DMS114 treated with DMSO at 0.1 percent for 48 hours (cell line): ENCODE data around the gene GMNN.
"Not testable (repeated sequence)": the region's sequence is repeated elsewhere in the genome, so short reads cannot be mapped to it uniquely, and the experiment has no call there.

Experiments
- DNase-seq: peaks from one replicate; lab custom pipeline; 2025; ENCODE audit not compliant: unreplicated experiment; lab: John Stamatoyannopoulos, UW

Gene GMNN

DNA sequence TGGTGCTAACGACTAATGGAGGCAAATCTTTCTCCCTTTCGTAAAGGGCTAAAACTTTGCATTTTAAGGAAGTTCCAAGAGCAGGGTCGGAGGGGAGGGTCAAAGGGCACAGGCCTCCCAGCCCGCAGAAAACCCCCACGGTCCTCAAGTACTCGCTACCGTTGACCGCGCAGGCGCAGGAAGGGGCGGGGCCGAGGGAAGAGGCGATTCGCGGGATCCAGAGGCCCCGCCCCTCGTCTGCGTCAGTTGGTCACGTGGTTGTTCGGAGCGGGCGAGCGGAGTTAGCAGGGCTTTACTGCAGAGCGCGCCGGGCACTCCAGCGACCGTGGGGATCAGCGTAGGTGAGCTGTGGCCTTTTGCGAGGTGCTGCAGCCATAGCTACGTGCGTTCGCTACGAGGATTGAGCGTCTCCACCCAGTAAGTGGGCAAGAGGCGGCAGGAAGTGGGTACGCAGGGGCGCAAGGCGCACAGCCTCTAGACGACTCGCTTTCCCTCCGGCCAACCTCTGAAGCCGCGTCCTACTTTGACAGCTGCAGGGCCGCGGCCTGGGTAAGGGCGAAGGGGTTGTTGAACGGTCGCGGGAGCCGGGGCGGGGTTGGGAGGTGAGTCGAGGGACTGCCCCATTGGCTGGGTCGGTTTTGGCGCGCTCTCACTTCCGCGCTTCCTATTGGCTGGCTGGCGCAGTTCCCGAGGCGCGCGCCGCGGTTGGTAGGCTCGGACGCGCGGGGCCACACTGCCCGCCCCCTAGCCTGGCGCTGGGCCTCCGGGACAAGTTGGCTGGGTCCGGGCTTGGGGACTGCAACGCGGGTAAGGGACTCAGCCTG, at the start of gene GMNN:
GMNN (plus strand) TSS at position 242 of the 824 bp plus-strand sequence. CDS start 2,310 bp downstream, outside the sequence.
- peak; percentile 95 for DNase-seq

DNA sequence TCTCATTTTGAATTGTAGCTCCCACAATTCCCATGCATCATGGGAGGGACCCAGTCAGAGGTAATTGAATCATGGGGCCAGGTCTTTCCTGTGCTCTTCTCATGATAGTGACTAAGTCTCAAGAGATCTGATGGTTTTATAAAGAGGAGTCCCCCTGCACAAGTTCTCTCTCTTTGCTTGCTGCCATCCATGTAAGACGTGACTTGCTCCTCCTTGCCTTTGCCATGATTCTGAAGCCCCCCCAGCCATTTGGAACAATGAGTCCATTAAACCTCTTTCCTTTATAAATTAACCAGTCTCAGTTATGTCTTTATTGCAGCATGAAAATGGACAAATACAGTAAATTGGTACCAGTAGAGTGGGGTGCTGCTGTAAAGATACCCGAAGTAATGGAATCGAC, 44.1 kb upstream of the GMNN start:
- DNase-seq, result not testable (repeated sequence)

DNA sequence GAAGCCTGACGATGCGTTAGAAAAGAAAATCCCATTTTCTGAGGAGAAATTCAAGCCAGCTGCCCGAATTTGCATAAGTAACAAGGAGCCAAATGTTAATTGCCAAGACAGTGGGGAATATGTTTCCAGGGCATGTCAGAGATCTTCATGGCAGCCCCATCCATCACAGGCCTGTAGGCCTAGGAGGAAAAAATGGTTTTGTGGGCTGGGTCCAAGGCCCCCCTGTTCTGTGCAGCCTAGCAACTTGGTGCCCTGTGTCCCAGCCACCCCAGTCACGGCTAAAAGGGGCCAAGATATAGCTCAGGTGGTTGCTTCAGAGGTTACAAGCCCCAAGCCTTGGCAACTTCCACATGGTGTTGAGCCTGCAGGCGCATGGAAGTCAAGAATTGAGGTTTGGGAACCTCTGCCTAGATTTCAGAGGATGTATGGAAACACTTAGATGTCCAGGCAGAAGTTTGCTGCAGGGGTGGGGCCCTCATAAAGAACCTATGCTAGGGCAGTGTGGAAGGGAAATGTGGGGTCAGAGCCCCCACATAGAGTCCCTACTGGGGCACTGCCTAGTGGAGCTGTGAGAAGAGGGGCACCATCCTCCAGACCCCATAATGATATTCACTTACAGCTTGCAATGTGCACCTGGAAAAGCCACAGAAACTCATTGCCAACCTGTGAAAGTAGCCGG, 43.1 kb upstream of the GMNN start:
- not testable (repeated sequence) for DNase-seq

DNA sequence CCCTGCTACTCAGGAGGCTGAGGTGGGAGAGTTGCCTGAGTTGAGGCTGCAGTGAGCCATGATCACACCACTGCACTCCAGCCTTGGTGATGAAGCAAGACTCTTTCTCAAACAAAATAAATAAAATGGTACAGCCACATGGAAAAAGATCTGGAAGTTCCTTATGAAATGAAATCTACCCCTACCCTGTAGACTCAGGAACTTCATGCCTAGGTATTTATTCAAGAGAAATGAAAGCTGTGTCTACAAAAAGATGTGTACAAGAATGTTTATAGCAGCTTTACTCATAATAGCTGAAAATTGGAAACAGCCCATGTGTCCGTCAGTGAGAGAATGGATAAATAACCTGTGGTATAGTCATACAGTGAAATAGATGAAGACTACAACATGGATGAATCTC, 40.6 kb upstream of the GMNN start:
- DNase-seq, result no peak

DNA sequence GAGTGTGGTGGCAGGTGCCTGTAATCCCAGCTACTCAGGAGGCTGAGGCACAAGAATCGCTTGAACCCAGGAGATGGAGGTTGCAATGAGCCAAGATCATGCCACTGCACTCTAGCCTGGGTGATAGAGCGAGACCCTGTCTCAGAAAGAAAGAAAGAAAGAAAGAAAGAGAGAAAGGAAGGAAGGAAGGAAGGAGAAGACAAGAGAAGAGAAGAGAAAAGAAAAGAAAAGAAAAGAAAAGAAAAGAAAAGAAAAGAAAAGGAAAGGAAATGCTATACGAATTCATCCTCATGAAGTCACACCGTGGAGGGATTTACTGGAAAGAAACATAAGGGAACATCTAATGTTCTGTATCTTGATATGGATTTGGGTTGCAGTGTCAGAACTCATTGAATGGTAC, 40.0 kb upstream of the GMNN start:
- DNase-seq, result not testable (repeated sequence)

DNA sequence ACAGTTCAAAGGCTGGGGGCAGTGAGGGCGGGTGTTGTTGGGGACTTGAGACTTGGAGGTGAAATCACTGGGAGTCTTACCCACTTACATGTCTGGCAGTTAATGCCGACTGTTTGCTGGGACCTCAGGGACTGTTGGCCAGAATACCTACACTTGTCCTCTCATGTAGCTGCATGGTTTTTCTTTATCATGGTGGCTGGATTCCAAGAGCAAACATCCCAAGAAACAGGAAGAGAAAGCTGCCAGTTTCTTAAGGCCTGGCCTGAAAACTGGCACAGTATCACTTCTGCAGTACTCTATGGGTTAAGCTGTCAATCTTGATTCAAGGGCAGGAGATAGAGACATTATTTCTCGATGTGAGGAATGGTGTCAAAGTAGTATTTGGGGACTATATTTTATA, 36.0 kb upstream of the GMNN start:
- no peak for DNase-seq

DNA sequence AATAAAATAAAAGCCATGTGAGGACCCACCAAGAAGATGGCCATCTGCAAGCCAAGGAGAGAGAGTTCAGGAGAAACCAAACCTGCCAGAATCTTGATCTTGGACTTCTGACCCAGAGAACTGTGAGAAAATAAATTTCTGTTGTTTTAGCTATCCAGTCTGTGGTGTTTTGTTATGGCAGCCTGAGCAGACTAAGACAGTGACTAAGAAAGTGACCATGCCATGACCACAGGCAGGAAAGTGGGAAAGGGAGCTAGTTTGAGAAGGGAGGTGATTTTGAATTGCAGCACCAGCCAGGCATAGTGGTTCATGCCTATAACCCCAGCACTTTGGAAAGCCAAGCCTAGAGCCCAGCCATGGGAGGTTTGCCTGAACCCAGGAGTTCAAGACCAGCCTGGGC, 33.9 kb upstream of the GMNN start:
- DNase-seq, result no peak

DNA sequence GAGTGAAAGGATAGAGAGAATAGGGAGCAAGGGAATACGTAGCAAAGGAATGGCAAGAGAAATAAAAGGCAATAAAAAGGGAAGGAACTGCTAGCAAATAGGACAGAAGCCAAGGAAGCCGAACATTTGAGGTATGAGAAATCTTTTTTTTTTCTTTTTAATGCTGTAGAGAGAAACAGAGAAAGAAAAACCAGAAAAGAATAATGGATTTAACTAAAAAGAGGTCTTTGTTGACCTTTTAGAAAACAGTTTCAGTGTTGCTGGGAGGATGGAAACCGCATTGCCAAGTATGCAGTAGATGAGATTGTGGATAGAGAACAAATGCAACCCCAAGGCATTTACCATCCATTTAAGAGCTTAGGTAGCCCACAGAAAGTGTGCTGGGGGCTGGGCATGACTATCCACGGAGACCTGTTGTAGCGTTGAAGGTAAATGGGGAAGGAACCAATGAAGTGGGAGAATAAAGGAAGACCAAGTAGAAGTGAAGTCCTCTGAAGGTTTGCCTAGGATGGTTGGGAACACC, 32.5 kb upstream of the GMNN start:
- DNase-seq, result no peak

DNA sequence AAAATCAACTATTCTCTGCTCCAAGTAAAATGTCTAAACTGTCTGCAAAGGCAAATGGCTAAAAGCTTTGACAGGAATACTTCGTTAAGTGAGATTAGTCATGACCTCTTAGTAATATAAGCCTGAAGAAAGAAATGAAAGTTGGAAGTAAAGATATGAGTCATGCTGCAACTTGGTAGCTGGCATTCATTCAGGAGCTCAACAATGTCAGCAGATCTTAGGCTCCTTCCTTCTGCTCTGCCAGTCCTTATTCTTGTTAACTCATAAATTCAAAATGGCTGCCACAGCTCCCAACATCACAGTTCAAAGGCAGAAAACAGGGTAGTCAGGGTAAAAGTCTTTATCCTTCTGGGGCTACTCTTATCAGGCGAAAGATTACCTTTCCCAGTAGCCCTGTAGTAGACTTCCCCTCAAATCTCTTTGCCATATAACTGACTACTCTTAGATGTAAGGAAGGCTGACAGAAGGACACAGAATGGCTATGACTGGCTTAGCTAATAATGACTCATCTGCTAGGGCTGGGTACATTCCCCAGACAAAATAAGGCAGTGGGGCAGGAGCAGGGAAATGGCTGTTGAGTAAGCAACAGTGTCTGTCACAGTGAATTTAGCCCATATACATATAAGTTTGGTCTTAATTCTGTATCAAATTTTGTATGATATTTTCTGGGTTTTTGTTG, 31.3 kb upstream of the GMNN start:
- no peak for DNase-seq

DNA sequence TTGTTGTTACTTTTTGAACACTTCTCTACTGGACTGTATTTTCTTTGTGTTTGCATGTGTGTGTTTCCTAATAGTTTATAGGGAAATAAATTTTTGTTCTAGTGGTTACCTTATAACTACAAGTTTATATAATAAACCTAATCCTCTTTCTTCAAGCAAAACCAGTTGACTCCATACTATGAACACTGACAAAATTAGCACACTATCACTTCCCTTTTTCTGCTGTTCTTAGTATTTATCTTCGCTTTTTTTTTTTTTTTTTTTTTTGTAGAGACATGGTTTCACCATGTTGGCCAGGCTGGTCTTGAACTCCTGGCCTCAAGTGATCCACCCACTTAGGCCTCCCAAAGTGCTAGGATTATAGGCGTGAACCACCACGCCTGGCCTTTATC, 30.8 kb upstream of the GMNN start:
- DNase-seq, result no peak

DNA sequence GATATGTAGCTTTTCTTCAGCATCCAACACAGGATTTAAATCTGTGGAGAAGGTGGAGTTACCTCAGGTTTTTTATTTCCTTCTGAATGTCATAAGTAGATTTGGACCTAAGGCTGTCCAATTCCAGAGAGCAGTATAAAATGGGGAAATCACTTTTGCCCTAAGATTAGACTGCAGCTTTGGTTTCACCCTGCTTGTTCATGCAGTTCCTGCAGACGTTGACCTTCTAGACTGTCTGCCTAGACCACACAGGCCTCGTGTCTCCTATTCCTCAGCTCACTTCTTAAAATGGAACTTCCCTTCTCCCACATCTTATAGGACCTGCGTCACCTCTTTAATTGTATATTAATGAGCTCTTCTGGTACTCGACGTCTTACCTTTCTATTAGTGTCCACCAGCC, 29.8 kb upstream of the GMNN start:
- no peak for DNase-seq

DNA sequence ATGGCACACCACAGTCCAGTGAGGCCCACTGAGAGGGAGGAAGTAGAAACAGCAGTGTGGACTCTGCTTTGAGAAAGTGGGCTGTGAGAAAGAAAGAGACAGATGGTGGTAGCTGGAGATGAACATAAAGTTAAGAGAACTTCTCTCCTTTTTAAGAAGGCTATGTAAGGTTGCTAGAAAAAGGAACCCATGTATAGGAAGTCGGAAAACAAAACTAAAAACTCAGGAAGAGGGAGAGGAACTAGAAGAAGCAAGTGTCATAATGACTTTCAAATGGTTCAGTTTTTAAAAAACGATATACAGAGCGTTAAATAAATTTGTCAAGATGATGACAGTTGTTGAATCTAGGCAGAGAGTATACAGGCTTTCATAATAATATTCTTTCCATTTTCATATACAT, 25.4 kb upstream of the GMNN start:
- DNase-seq, result no peak

DNA sequence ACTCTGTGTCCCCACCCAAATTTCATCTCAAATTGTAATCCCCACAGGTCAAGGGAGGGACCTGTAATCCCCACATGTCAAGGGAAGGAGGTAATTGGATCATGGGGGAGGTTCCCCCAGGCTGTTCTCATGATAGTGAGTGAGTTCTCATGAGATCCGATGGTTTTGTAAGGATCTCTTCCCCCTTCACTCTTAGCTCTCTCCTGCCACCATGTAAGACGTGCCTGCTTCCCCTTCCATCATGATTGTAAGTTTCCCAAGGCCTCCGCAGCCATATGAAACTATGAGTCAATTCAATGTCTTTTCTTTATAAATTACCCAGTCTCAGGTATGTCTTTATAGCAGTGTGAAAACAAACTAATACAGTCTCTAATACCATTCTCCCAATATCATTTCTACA, 23.9 kb upstream of the GMNN start:
- not testable (repeated sequence) for DNase-seq

DNA sequence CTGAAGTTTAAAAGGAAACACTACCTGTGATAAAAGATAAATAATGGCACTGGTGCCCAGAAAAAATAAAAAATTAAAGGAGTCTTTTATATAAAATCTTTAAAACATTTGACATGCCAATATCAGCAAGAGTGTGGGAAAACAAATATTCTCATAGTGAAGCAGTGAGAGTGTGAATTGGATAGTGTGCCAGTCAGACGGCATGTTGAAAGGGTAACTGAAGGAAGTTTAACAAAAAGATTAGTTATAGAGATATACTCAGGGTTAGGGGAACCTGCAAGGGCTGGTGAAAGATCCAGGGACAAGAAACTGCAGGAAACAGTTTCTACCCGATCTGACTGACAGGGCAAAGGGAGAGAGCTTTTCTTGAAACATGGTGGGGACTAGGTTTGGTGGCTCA, 22.2 kb upstream of the GMNN start:
- DNase-seq, result no peak

DNA sequence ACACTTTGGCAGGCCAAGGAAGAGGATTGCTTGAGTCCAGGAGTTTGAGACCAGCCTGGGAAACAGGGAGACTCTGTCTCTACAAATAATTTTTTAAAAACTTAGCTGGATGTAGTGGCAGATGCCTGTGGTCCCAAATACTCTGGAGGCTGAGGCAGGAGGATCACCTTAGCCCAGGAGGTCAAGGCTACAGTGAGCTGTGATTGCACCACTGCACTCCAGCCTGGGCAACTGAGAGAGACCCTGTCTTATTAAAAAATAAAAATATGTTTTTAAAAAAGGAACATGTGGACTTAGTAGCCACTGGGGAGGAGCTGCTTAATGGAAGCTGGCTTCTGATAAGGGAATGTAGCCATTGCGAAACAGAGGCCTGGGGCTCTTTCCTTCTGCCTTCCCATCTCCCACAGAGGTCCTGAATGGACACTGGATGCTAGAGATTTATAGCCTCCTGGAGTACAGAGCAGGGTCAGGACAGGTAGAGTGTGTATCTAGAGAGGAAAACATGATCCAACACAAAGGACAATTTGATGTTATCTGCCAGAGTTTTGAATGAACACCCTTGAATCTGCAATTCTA, 21.7 kb upstream of the GMNN start:
- DNase-seq, result no peak

DNA sequence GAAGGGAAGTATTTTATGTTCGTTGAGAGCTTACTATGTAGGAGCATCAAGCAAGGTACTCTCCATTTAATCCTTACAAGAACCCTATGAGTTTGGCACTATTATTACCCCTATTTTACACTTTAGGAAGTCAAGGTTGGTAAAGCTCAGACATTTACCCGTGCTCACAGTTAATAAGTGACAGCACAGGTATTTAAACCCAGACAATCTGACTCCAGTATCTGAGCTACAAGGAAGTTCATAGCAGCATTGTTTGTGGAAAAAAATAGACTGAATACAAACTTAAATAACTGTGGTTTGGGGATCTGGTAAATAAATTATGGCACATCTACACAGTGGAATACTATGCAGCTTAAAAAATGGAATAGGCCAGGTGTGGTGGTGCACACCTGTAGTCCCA, 21.2 kb upstream of the GMNN start:
- DNase-seq, result no peak

DNA sequence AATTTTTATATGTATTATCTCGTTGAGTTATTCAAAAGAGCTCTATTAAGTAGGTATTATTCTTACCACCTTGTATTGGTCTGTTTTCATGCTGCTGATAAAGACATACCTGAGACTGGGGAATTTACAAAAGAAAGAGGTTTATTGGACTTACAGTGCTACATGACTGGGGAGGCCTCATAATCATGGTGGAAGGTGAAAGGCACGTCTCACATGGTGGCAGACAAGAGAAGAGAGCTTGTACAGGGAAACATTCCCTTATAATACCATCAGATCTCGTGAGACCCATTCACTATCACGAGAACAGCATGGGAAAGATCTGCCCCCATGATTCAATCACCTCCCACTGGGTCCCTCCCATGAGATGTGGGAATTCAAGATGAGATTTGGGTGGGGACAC, 20.4 kb upstream of the GMNN start:
- DNase-seq, result not testable (repeated sequence)

DNA sequence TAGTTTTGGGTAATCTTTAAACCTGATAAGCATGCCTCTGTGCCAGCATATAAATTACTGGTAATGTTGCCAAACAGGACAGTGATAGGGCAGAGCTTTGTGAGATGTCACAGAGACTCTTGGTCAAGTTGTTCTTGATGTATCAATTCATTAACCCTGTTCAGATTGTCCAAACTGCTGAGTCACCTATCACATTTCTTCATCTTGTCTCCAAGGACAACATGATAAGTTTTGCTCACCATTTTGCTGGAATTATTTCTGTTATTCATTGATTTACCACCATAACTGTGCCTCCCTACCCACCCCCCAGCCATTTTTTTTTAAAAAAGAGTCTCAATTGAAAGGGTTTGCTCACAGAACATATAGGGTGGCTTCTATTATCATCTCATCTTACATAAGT, 19.5 kb upstream of the GMNN start:
- DNase-seq, result no peak

DNA sequence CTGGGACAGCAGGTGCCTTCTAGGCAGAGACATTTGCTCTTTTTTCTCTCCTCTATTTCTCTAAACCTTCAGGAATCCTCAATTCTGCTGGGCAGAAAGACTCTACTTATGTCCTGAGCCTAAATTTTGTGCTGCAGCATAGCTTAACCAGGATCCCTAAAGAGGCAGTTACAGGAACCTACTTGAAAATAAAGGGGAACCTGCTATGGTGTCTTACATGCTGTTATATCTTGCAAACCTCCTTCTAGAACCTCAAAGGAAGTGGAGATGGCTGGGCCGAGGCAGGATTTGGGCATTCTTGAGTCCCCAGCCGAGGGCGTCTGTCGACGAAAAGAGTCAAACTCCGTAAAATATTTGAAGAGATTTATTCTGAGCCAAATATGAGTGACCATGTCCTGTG, 17.1 kb upstream of the GMNN start:
- no peak for DNase-seq

DNA sequence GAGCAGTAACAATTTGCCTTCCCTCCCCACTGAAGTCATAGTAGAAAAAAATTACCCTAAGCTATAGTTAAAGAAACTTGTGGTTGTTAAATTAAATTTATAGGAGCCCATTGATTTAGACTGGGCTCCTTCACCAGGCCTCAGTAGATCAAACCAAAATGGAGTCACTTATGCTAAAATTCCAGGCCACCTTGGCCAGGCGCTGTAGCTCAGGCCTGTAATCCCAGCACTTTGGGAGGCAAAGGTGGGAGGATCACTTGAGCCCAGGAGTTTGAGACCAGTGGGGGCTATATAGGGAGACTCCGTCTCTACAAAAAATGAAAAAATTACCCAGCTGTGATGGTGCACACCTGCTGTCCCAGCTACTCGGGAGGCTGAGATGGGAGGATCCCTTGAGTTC, 15.0 kb upstream of the GMNN start:
- DNase-seq, result no peak

DNA sequence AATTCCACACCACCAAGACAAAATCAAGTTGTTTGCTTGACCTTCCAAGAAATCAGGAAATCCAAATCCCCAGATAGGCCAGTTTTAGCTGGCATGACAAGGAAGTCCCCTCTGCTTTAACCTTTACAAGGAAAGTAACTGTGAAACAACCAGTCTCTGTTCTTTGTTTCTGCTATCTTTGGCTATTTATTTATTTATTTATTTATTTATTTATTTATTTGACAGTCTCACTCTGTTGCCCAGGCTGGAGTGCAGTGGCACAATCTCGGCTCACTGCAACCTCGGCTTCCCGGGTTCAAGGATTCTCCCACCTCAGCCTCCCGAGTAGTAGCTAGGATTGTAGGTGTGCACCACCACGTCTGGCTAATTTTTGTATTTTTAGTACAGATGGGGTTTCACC, 14.5 kb upstream of the GMNN start:
- no peak for DNase-seq
